HG03159 (cell line): ENCODE results near the gene HDAC9.

ENCODE experiments used
- ATAC-seq: cut with Tn5 transposase; IDR thresholded peaks from one replicate; pipeline ENCODE4 v1.9.1; 2021; ENCODE audit warnings: mild to moderate bottlenecking, moderate library complexity; ENCODE audit not compliant: unreplicated experiment

Gene HDAC9

GRCh38 chr7:18552943-18553604 is 57.5 kb downstream of the HDAC9 start:
- ATAC-seq: no peak

GRCh38 chr7:18553605-18554003 is 58.1 kb downstream of the HDAC9 start:
- ATAC-seq: no peak

GRCh38 chr7:18555120-18555519 is 59.6 kb downstream of the HDAC9 start:
- no peak for ATAC-seq

GRCh38 chr7:18555968-18556367 is 60.4 kb downstream of the HDAC9 start:
- no peak for ATAC-seq

GRCh38 chr7:18558503-18558902 is 63.0 kb downstream of the HDAC9 start:
- no peak for ATAC-seq

GRCh38 chr7:18558910-18559309 is 63.4 kb downstream of the HDAC9 start:
- ATAC-seq: no peak

GRCh38 chr7:18559756-18560155 is 64.2 kb downstream of the HDAC9 start:
- ATAC-seq: no peak

GRCh38 chr7:18564779-18565178 is 69.2 kb downstream of the HDAC9 start:
- no peak for ATAC-seq

- no peak for ATAC-seq
Observed at GRCh38 chr7:18565337-18565736, 69.8 kb downstream of the HDAC9 start.

- no peak for ATAC-seq
Observed at GRCh38 chr7:18566205-18566604, 70.7 kb downstream of the HDAC9 start.

- peak; percentile 99 for ATAC-seq
Observed at GRCh38 chr7:18566829-18567228, 71.3 kb downstream of the HDAC9 start.

- no peak for ATAC-seq
Observed at GRCh38 chr7:18570441-18570840, 74.9 kb downstream of the HDAC9 start.

GRCh38 chr7:18570890-18571478 is 75.4 kb downstream of the HDAC9 start:
- ATAC-seq: no peak

GRCh38 chr7:18572154-18572553 is 76.6 kb downstream of the HDAC9 start:
- no peak for ATAC-seq

- ATAC-seq: no peak
Observed at GRCh38 chr7:18572885-18573284, 77.3 kb downstream of the HDAC9 start.

GRCh38 chr7:18573410-18574234 is 78.1 kb downstream of the HDAC9 start:
- ATAC-seq: peak; percentile 54

GRCh38 chr7:18574235-18574540 is 78.6 kb downstream of the HDAC9 start:
- no peak for ATAC-seq

GRCh38 chr7:18574676-18575075 is 79.1 kb downstream of the HDAC9 start:
- ATAC-seq: no peak

- no peak for ATAC-seq
Observed at GRCh38 chr7:18575622-18576572, 80.3 kb downstream of the HDAC9 start.

GRCh38 chr7:18577096-18577771 is 81.7 kb downstream of the HDAC9 start:
- ATAC-seq: no peak

GRCh38 chr7:18579698-18580097 is 84.1 kb downstream of the HDAC9 start:
- ATAC-seq: no peak
